Measurements from ENCODE around the gene SENP1. TPM values are rescaled to one million over a fixed set of nuclear protein-coding genes. Genes with fewer than 3 reads are reported as not detected.

SENP1 gene
- total RNA-seq, 2 experiments from 2014 or later, result 44.4 to 61.8 TPM

GRCh38 chr12:48080821-48081220 is 25.1 kb downstream of the SENP1 start:
- CTCF ChIA-PET, result interaction anchor here (0.8 to 1.7 kb wide), 3 partner anchors 10 to 19 kb away, joined by 3 to 5 read pairs (median 3); no protein-coding TSS in a partner anchor
- H3K27me3 Mint-ChIP-seq, result no peaks in the 10 kb centered on the region
- POLR2A ChIA-PET, result no interaction called here
- no peak overlapping the region for H3K4me3 Mint-ChIP-seq
- intact Hi-C loops (cut with DNase I, micrococcal nuclease), result no loop called here
- H3K9me3 Mint-ChIP-seq (ENCODE audit: low read depth), result no peaks in the 10 kb centered on the region
- H3K36me3 Mint-ChIP-seq (ENCODE audit: low read depth), result peaks cover 37% of the 10 kb centered on the region
- ATAC-seq (no peak), DNase-seq (no peak)
- no peak overlapping the region for H3K27ac Mint-ChIP-seq
- peaks cover 2% of the 10 kb centered on the region for H3K4me1 Mint-ChIP-seq

DNA sequence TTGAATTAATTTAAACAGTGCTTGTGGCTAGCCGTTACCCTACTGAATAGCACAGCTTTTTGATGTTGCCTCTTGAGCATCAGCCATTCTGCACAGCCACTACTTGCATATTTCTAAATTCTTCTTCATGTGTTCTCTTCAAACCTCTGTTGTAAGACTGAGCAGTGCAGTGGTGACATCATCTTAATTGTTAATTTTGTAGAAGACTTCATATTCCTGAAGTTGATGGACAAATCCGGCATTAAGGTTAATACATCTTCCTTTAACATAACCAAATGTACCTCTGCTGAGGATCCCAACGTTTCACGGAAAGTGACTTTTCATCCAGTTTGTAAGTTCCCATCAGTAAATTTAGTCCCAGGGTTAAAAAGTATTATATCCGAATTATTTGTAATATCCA is 25.6 kb downstream of the SENP1 start:
- no peak overlapping the region for H3K27ac Mint-ChIP-seq
- H3K36me3 Mint-ChIP-seq (ENCODE audit: low read depth), result peaks cover 37% of the 10 kb centered on the region
- no peaks in the 10 kb centered on the region for H3K27me3 Mint-ChIP-seq
- DNase-seq (no peak), ATAC-seq (no peak)
- POLR2A ChIA-PET, result no interaction called here
- H3K4me1 Mint-ChIP-seq, result peaks cover 2% of the 10 kb centered on the region
- H3K4me3 Mint-ChIP-seq, result no peak overlapping the region
- no peaks in the 10 kb centered on the region for H3K9me3 Mint-ChIP-seq (ENCODE audit: low read depth)
- CTCF ChIA-PET, result interaction anchor here (0.8 to 1.7 kb wide), 3 partner anchors 10 to 19 kb away, joined by 3 to 5 read pairs (median 3); no protein-coding TSS in a partner anchor
- intact Hi-C loops (cut with DNase I, micrococcal nuclease), result no loop called here

DNA sequence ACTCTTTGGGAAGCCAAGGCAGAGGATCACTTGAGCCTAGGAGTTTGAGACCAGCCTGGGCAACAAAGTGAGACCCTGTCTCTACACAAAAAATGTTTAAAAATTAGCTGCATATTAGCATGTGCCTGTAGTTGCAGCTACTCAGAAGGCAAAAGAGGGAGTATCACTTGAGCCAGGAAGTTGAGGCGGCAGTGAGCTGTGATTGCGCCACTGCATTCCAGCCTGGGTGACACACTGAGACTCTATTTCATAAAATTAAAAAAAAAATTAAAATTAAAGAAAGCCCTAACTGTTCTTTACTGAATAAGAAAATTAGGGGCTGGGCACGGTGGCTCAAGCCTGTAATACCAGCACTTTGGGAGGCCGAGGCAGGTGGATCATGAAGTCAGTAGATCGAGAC is 27.0 kb downstream of the SENP1 start:
- DNase-seq (no peak), ATAC-seq (no peak)
- Mint-ChIP-seq H3K27ac (no peak overlapping the region), H3K9me3 (ENCODE audit: low read depth) (no peaks in the 10 kb centered on the region), H3K27me3 (no peaks in the 10 kb centered on the region), H3K4me1 (peaks cover 2% of the 10 kb centered on the region), H3K36me3 (ENCODE audit: low read depth) (peaks cover 38% of the 10 kb centered on the region), H3K4me3 (no peak overlapping the region)
- POLR2A ChIA-PET, result no interaction called here
- intact Hi-C loops (cut with DNase I, micrococcal nuclease), result no loop called here
- CTCF ChIA-PET, result interaction anchor here (0.6 kb wide), 1 partner anchor 83 kb away, joined by 3 read pairs; no protein-coding TSS in a partner anchor

DNA sequence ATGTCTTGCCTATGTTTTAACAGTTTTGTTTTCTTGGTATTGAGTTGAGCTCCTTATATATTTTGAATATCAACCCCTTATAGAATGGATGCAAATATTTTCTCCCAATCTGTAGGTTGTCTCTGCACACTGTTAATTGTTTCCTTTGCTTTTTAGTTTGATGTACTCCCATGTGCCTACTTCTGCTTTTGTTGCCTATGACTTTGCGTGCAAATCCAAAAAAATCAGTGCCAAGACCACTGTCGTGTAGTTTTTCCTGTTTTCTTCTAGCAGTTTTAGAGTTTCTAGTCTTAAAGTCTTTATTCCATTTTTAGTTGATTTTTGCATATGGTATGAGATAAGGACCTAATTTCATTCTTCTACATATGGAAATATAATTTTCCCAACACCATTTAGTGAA is 28.8 kb downstream of the SENP1 start:
- ATAC-seq (no peak), DNase-seq (no peak)
- H3K27ac Mint-ChIP-seq, result no peak overlapping the region
- intact Hi-C loops (cut with DNase I, micrococcal nuclease), result no loop called here
- no peaks in the 10 kb centered on the region for H3K27me3 Mint-ChIP-seq
- no peak overlapping the region for H3K4me3 Mint-ChIP-seq
- no peaks in the 10 kb centered on the region for H3K9me3 Mint-ChIP-seq (ENCODE audit: low read depth)
- H3K36me3 Mint-ChIP-seq (ENCODE audit: low read depth), result peaks cover 32% of the 10 kb centered on the region
- H3K4me1 Mint-ChIP-seq, result peaks cover 2% of the 10 kb centered on the region
- CTCF ChIA-PET, result interaction anchor here (0.7 to 1.1 kb wide), 3 partner anchors 22 to 89 kb away, joined by 3 to 4 read pairs (median 3); no protein-coding TSS in a partner anchor
- POLR2A ChIA-PET, result no interaction called here

DNA sequence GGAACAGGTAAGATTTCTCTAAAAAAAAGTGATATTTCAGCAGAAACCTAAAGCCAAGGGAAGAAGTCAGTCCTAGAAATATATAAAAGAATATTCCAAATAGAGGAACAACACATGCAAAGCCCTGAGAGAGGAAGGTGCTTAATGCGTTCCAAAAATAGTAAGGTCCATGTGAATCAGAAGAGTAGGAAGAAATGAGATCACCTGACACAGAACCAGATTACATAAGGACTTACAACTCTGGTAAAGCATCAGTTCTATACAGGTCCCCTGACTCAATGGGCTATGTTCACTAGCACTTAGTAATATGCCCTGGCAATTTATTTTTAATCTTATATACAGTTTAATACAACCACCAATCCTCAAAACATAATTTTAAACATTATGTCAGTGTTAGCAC is 30.0 kb downstream of the SENP1 start:
- Mint-ChIP-seq H3K27ac (no peak overlapping the region), H3K4me3 (no peak overlapping the region), H3K36me3 (ENCODE audit: low read depth) (peaks cover 32% of the 10 kb centered on the region), H3K9me3 (ENCODE audit: low read depth) (no peaks in the 10 kb centered on the region), H3K27me3 (no peaks in the 10 kb centered on the region), H3K4me1 (peaks cover 2% of the 10 kb centered on the region)
- ATAC-seq (no peak), DNase-seq (no peak)
- CTCF ChIA-PET, result interaction anchor here (0.7 kb wide), 2 partner anchors 34 to 121 kb away, joined by 3 read pairs; no protein-coding TSS in a partner anchor
- intact Hi-C loops (cut with DNase I, micrococcal nuclease), result no loop called here
- POLR2A ChIA-PET, result no interaction called here

GRCh38 chr12:48074266-48074665 is 31.6 kb downstream of the SENP1 start:
- H3K9me3 Mint-ChIP-seq (ENCODE audit: low read depth), result no peaks in the 10 kb centered on the region
- H3K36me3 Mint-ChIP-seq (ENCODE audit: low read depth), result peaks cover 34% of the 10 kb centered on the region
- H3K4me1 Mint-ChIP-seq, result peaks cover 2% of the 10 kb centered on the region
- H3K27me3 Mint-ChIP-seq, result no peaks in the 10 kb centered on the region
- ChIA-PET POLR2A (no interaction called here), CTCF (no interaction called here)
- intact Hi-C loops (cut with DNase I, micrococcal nuclease), result no loop called here
- no peak overlapping the region for H3K27ac Mint-ChIP-seq
- DNase-seq (no peak), ATAC-seq (no peak)
- no peak overlapping the region for H3K4me3 Mint-ChIP-seq

DNA sequence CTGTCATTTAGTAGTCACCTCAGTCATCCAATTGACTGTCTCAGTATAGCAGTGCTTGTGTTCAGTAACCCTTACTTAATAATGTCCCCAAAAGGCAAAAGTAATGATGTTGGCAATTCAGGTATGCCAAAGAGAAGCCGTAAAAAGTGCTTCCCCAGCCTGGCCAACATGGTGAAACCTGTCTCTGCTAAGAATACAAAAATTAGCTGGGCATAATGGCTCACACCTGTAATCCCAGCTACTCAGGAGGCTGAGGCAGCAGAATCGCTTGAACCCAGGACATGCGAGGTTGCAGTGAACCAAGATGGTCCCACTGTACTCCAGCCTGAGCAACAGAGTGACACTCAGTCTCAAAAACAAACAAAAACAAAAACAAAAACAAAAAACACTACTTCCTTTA is 33.6 kb downstream of the SENP1 start:
- DNase-seq, result no peak
- H3K27ac Mint-ChIP-seq, result no peak overlapping the region
- intact Hi-C loops (cut with DNase I, micrococcal nuclease), result no loop called here
- H3K4me3 Mint-ChIP-seq, result no peak overlapping the region
- ChIA-PET POLR2A (no interaction called here), CTCF (interaction anchor here (0.8 kb wide), 1 partner anchor 93 kb away, joined by 3 read pairs; no protein-coding TSS in a partner anchor)
- H3K4me1 Mint-ChIP-seq, result peaks cover 2% of the 10 kb centered on the region
- ATAC-seq, result no peak
- no peaks in the 10 kb centered on the region for H3K27me3 Mint-ChIP-seq
- no peaks in the 10 kb centered on the region for H3K9me3 Mint-ChIP-seq (ENCODE audit: low read depth)
- peaks cover 32% of the 10 kb centered on the region for H3K36me3 Mint-ChIP-seq (ENCODE audit: low read depth)

DNA sequence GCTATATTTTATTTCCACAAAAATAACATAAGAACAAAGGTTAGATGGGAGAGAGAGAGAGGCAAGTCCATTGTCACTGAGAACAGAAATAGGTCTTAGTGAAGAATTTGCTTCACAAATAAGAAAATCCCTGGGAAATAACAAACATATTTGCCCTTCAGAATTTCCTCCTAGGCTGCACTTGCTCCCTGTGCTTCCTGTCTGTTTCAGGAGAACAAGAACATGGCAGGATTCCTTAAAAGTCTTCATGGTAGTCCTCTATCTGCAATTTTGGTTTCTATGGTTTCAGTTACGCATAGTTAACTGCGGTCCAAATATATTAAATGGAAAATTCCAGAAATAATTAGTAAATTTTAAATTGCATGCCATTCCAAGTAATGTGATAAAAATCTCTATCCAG is 34.1 kb downstream of the SENP1 start:
- Mint-ChIP-seq H3K4me3 (no peak overlapping the region), H3K27me3 (no peaks in the 10 kb centered on the region), H3K36me3 (ENCODE audit: low read depth) (peaks cover 31% of the 10 kb centered on the region), H3K4me1 (peaks cover under 1% of the 10 kb centered on the region), H3K9me3 (ENCODE audit: low read depth) (no peaks in the 10 kb centered on the region), H3K27ac (no peak overlapping the region)
- POLR2A ChIA-PET, result no interaction called here
- intact Hi-C loops (cut with DNase I, micrococcal nuclease), result no loop called here
- CTCF ChIA-PET, result interaction anchor here (0.8 kb wide), 1 partner anchor 94 kb away, joined by 3 read pairs; no protein-coding TSS in a partner anchor
- DNase-seq (no peak), ATAC-seq (no peak)

- ATAC-seq, result no peak
- no peak overlapping the region for H3K4me3 Mint-ChIP-seq
- no peaks in the 10 kb centered on the region for H3K27me3 Mint-ChIP-seq
- H3K9me3 Mint-ChIP-seq (ENCODE audit: low read depth), result no peaks in the 10 kb centered on the region
- no peaks in the 10 kb centered on the region for H3K4me1 Mint-ChIP-seq
- POLR2A ChIA-PET, result no interaction called here
- CTCF ChIA-PET, result interaction anchor here (1.4 kb wide), 1 partner anchor 12 kb away, joined by 3 read pairs; no protein-coding TSS in a partner anchor
- no peak for DNase-seq
- H3K27ac Mint-ChIP-seq, result no peak overlapping the region
- intact Hi-C loops (cut with DNase I, micrococcal nuclease), result no loop called here
- H3K36me3 Mint-ChIP-seq (ENCODE audit: low read depth), result peaks cover 32% of the 10 kb centered on the region
Observed at GRCh38 chr12:48070731-48071130, 35.1 kb downstream of the SENP1 start.

GRCh38 chr12:48070033-48070432 is 35.8 kb downstream of the SENP1 start:
- no peak overlapping the region for H3K27ac Mint-ChIP-seq
- CTCF ChIA-PET, result interaction anchor here (1.4 kb wide), 1 partner anchor 12 kb away, joined by 3 read pairs; no protein-coding TSS in a partner anchor

GRCh38 chr12:48069241-48069640 is 36.6 kb downstream of the SENP1 start:
- no peaks in the 10 kb centered on the region for H3K9me3 Mint-ChIP-seq (ENCODE audit: low read depth)
- POLR2A ChIA-PET, result no interaction called here
- intact Hi-C loops (cut with DNase I, micrococcal nuclease), result no loop called here
- no peaks in the 10 kb centered on the region for H3K4me1 Mint-ChIP-seq
- CTCF ChIA-PET, result interaction anchor here (0.7 to 1.4 kb wide), 2 partner anchors 11 to 35 kb away, joined by 3 to 7 read pairs; no protein-coding TSS in a partner anchor
- no peaks in the 10 kb centered on the region for H3K27me3 Mint-ChIP-seq
- peaks cover 39% of the 10 kb centered on the region for H3K36me3 Mint-ChIP-seq (ENCODE audit: low read depth)
- ATAC-seq (no peak), DNase-seq (no peak)
- H3K4me3 Mint-ChIP-seq, result no peak overlapping the region
- no peak overlapping the region for H3K27ac Mint-ChIP-seq

More at GRCh38 chr12:48070033-48070432, 35.8 kb downstream of the SENP1 start:
- intact Hi-C loops (cut with DNase I, micrococcal nuclease), result no loop called here
- H3K4me3 Mint-ChIP-seq, result no peak overlapping the region
- no peak for DNase-seq
- no peaks in the 10 kb centered on the region for H3K9me3 Mint-ChIP-seq (ENCODE audit: low read depth)
- POLR2A ChIA-PET, result no interaction called here
- H3K4me1 Mint-ChIP-seq, result no peaks in the 10 kb centered on the region
- no peak for ATAC-seq
- peaks cover 37% of the 10 kb centered on the region for H3K36me3 Mint-ChIP-seq (ENCODE audit: low read depth)
- no peaks in the 10 kb centered on the region for H3K27me3 Mint-ChIP-seq

GRCh38 chr12:48068457-48068856 is 37.4 kb downstream of the SENP1 start:
- Mint-ChIP-seq H3K4me1 (no peaks in the 10 kb centered on the region), H3K4me3 (no peak overlapping the region), H3K27me3 (no peaks in the 10 kb centered on the region), H3K9me3 (ENCODE audit: low read depth) (no peaks in the 10 kb centered on the region), H3K27ac (no peak overlapping the region), H3K36me3 (ENCODE audit: low read depth) (peaks cover 43% of the 10 kb centered on the region)
- intact Hi-C loops (cut with DNase I, micrococcal nuclease), result no loop called here
- DNase-seq, result no peak
- ChIA-PET POLR2A (no interaction called here), CTCF (interaction anchor here (0.7 kb wide), 1 partner anchor 35 kb away, joined by 7 read pairs; no protein-coding TSS in a partner anchor)
- no peak for ATAC-seq
